ENCODE results near the gene ABHD10. TPM values are rescaled to one million over a fixed set of nuclear protein-coding genes. Genes with fewer than 3 reads are reported as not detected.
A peak's percentile ranks its signal among the peaks of the same experiment; 100 is the strongest.
"Not testable (repeated sequence)": the region's sequence is repeated elsewhere in the genome, so short reads cannot be mapped to it uniquely, and the experiment has no call there.

ABHD10 gene
- total RNA-seq, 2 donors from 2014 or later: 27.2 to 41.6 TPM

DNA sequence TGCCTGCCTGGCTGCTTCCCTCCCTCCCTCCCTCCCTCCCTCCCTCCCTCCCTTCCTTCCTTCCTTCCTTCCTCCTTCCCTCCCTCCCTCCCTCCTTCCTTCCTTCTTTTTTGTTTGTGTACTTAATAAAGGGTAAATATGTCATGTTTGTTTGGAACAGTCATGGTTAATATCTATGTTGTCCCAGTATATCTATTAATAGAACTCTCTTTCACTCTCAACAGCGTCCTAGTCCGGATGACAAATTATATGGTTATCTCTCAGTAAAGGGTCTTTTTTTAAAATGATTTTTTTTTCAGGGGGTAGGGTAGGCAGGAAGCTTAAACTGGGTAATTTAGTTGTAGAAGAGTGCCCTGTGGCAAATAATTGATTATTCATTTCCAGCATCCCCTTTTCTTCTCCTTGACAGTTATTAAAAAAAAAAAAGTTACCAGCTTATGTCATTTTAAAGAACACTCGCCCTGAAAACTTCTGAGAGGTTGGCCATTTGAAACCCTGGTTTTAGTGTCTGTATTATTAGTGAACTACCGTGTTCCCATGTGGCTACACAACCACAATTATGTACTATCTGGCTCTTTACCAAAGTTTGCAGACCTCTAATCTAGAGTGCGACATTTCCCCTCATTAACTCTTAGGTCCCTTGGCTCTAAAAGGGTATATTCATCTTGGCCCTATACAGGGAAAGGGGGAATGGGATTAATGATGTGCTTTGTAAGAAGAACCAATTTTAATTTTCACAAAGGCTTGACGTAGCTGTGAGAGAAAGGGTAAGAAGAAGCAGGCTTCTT, 33.6 kb downstream of the ABHD10 start:
- no peaks in the 10 kb centered on the region for H3K36me3 Mint-ChIP-seq
- ATAC-seq: no peak
- H3K27me3 Mint-ChIP-seq: no peaks in the 10 kb centered on the region
- H3K4me1 Mint-ChIP-seq (ENCODE audit: low read depth in 2 of 2): peaks cover 0 to 6% of the 10 kb centered on the region in 2 donors
- H3K9me3 Mint-ChIP-seq: no peaks in the 10 kb centered on the region
- no peak overlapping the region for H3K4me3 Mint-ChIP-seq
- DNase-seq (ENCODE audit: low spot score): no peak
- no peak overlapping the region for H3K27ac Mint-ChIP-seq

DNA sequence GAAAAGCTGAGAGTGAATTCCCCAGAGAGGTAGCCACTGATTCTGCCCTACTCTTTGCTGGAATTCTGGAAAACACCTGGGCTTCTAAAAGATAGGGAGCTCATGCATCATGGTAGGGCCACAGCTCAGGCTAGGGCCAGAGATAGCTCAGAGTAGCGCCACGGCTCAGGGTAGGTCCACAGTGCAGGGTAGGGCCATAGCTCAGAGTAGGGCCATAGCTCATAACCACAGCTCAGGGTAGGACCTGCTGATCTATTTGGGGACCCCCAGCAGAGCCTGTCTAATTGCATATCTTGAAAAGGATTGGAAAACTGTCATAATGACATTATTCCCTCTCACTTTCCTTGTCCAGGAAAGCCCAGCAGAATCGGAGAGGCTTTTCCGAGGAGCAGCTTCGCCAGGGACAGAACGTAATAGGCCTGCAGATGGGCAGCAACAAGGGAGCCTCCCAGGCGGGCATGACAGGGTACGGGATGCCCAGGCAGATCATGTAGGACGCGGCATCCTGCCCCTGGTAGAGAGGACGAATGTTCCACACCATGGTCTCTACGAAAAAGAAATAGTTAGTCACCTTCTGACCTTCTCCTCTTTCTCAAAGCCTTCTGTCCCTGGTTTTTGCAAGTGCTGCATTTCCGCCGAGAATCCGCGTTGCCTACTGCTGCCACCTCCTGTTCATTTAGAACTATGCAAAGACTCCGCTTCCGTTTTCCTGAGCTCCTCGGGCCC, 34.4 kb downstream of the ABHD10 start:
- Mint-ChIP-seq H3K4me3 (no peak overlapping the region), H3K4me1 (ENCODE audit: low read depth in 2 of 2) (peaks cover 0 to 6% of the 10 kb centered on the region in 2 donors), H3K36me3 (no peaks in the 10 kb centered on the region), H3K9me3 (no peaks in the 10 kb centered on the region), H3K27me3 (no peaks in the 10 kb centered on the region), H3K27ac (no peak overlapping the region)
- DNase-seq (ENCODE audit: low spot score) (no peak), ATAC-seq (peak; percentile 75 to 76)

DNA sequence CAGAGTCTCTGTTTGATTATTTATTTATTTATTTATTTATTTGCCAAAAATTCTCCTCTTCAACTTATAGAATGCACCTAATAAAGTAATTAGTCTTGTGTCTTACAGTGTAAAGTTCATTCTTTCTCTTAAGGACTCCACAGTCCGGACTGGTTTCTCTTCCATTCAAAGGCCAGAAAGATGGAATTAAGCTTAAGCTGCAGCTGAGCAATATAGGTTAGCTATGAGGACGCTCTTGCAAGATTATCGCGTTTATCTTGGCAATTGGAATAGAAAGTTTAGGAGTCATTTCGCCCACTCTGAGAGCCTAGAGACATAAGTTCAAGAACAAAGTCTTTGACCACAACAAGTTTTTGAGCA, 34.9 kb downstream of the ABHD10 start:
- no peaks in the 10 kb centered on the region for H3K36me3 Mint-ChIP-seq
- no peaks in the 10 kb centered on the region for H3K27me3 Mint-ChIP-seq
- H3K27ac Mint-ChIP-seq: no peak overlapping the region
- no peak for ATAC-seq
- no peaks in the 10 kb centered on the region for H3K9me3 Mint-ChIP-seq
- peaks cover 0 to 6% of the 10 kb centered on the region in 2 donors for H3K4me1 Mint-ChIP-seq (ENCODE audit: low read depth in 2 of 2)
- DNase-seq (ENCODE audit: low spot score): no peak
- H3K4me3 Mint-ChIP-seq: no peak overlapping the region

DNA sequence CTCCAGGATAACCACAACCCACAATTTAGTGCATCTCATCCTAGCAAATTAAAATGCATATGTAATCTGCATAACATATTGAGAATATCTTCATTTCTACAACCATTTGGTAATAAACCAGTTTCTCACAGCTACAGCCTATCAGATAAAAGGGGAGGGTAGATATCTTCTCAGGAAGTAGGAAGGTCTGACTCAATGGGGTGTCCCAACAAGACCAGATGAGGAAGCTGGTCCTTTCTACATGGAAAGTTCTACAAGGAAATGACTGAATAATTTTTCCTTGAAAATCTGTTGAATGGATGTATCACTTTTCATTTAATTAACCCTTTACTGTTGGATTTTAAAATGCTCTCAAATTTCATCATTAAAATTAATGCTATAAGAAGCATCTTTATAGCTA, 38.3 kb downstream of the ABHD10 start:
- no peak overlapping the region for H3K4me3 Mint-ChIP-seq
- peaks cover 0 to 6% of the 10 kb centered on the region in 2 donors for H3K4me1 Mint-ChIP-seq (ENCODE audit: low read depth in 2 of 2)
- no peak overlapping the region for H3K27ac Mint-ChIP-seq
- DNase-seq (ENCODE audit: low spot score) (no peak), ATAC-seq (no peak)
- no peaks in the 10 kb centered on the region for H3K27me3 Mint-ChIP-seq
- H3K36me3 Mint-ChIP-seq: no peaks in the 10 kb centered on the region
- H3K9me3 Mint-ChIP-seq: no peaks in the 10 kb centered on the region

DNA sequence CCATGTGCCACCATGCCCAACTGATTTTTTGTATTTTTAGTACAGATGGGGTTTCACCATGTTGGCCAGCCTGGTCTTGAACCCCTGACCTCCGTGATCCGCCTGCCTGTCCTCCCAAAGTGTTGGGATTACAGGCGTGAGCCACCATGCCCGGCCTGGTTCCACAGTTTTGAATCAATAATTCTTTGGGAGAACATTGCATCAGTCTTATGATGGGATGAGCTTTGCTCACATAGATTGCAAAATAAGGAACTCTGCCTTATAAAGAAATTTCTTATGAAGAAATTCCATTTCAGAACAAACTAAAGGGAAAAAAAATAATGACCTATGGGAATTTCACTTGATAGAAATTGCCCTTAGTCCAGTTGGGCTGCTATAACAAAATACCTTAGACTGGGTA, 39.9 kb downstream of the ABHD10 start:
- H3K27me3 Mint-ChIP-seq: no peaks in the 10 kb centered on the region
- ATAC-seq (no peak), DNase-seq (ENCODE audit: low spot score) (no peak)
- no peak overlapping the region for H3K4me3 Mint-ChIP-seq
- no peaks in the 10 kb centered on the region for H3K9me3 Mint-ChIP-seq
- H3K4me1 Mint-ChIP-seq (ENCODE audit: low read depth in 2 of 2): peaks cover 0 to 2% of the 10 kb centered on the region in 2 donors
- no peak overlapping the region for H3K27ac Mint-ChIP-seq
- no peaks in the 10 kb centered on the region for H3K36me3 Mint-ChIP-seq

DNA sequence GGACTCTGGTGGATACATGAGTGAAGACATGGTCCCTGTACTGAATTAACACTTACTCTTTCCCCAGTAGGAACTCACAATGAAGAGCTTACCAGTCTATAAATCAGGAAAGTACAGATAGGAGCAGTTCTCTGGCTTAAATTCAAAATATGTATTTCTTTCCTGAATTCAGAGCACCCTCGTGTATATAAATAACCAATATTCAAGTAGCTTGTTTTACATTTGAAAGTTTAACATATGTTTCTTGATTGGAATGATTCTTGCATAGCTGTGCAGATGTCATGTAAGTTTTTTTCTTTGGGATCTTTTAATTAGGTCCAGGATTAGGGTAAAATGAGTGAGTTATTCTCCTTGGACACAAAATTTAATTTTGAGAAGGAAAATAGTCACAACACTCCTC, 40.9 kb downstream of the ABHD10 start:
- no peak for DNase-seq (ENCODE audit: low spot score)
- H3K27ac Mint-ChIP-seq: no peak overlapping the region
- H3K4me1 Mint-ChIP-seq (ENCODE audit: low read depth in 2 of 2): no peaks in the 10 kb centered on the region
- ATAC-seq: no peak
- H3K36me3 Mint-ChIP-seq: no peaks in the 10 kb centered on the region
- H3K4me3 Mint-ChIP-seq: no peak overlapping the region
- no peaks in the 10 kb centered on the region for H3K27me3 Mint-ChIP-seq
- H3K9me3 Mint-ChIP-seq: no peaks in the 10 kb centered on the region

DNA sequence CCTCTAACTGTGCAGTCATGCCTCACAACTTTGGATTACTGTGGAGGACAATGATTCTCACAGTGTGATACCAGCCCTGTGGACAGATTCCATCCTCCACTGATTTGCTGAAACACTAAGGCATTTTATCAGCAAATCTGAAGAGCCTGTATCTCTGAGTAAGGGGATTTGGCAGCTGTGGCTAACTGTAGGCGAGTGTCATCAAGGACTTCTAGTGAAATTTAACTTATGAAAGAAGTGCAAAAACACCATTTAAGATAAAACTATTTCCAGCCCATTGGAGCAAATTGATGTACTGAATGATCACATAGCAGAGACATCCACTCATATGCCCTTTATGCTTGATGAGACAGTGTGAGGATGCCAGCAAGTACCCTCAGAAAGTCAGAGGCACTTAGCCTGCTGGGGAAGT, 41.9 kb downstream of the ABHD10 start:
- Mint-ChIP-seq H3K9me3 (no peaks in the 10 kb centered on the region), H3K36me3 (no peaks in the 10 kb centered on the region), H3K27me3 (no peaks in the 10 kb centered on the region), H3K4me1 (ENCODE audit: low read depth in 2 of 2) (no peaks in the 10 kb centered on the region), H3K27ac (no peak overlapping the region), H3K4me3 (no peak overlapping the region)
- ATAC-seq (no peak), DNase-seq (ENCODE audit: low spot score) (no peak)

DNA sequence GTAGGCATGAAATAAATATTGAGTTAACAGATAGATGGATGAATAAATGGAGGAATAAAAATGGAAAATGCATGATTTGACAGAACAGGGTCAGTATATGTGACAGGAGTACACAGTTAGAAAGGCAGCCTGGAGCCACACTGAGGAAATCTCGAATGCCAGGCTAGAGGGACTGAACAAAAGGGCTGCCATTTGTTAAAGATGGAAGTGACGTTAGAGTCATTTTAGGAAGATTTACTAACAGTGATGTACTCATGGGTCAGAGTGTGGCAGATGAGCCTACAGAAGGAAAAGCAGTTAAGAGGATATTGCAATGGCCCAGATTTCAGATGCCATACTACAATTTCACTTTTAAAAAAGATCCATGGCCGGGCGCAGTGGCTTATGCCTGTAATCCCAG, 48.3 kb downstream of the ABHD10 start:
- Mint-ChIP-seq H3K27me3 (no peaks in the 10 kb centered on the region), H3K4me1 (ENCODE audit: low read depth in 2 of 2) (no peaks in the 10 kb centered on the region), H3K27ac (no peak overlapping the region), H3K4me3 (no peak overlapping the region), H3K36me3 (no peaks in the 10 kb centered on the region), H3K9me3 (no peaks in the 10 kb centered on the region)
- DNase-seq (ENCODE audit: low spot score) (no peak), ATAC-seq (no peak)

DNA sequence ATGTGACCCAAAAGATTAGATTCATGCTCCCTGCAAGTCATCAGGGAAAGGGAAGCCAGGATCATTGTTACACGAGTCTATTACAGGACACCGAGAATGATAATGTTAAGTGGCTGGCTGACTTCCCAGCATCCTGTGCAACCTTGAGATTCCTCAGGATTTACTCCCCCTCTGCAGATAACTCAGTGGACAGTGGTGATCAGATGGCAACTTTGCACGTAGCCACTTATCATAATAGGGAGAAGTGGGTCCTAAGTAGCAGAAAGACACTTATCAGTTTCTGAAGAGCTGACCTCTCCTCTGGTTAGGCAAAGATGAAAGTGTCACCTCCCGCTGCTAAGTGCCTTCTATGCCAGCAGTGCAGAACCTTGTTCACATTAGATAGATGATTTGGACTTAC, 49.0 kb downstream of the ABHD10 start:
- H3K27ac Mint-ChIP-seq: no peak overlapping the region
- no peaks in the 10 kb centered on the region for H3K36me3 Mint-ChIP-seq
- no peak overlapping the region for H3K4me3 Mint-ChIP-seq
- H3K4me1 Mint-ChIP-seq (ENCODE audit: low read depth in 2 of 2): no peaks in the 10 kb centered on the region
- no peaks in the 10 kb centered on the region for H3K9me3 Mint-ChIP-seq
- H3K27me3 Mint-ChIP-seq: peaks cover 0 to 6% of the 10 kb centered on the region in 2 donors
- no peak for DNase-seq (ENCODE audit: low spot score)
- ATAC-seq: no peak

DNA sequence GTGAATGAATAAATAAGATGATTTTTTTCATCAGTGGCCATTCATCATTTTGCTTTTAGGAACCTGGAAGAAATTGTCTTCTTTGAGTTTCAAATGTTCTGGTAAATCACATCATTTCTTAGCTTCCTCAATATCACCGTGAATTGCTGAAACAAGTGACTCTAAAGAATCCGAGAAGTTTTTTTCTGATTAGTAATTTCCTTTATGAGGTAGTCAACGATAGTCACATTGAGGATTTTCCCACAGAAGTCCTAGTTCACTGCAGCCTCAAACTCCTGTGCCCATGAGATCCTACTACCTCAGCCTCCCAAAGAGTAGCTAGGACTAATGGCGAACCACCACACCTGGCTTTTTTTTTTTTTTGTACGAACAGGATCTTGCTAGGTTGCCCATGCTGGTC, 52.1 kb downstream of the ABHD10 start:
- H3K27me3 Mint-ChIP-seq: peaks cover 3 to 10% of the 10 kb centered on the region in 2 donors
- H3K27ac Mint-ChIP-seq: no peak overlapping the region
- DNase-seq (ENCODE audit: low spot score) (no peak), ATAC-seq (no peak)
- no peaks in the 10 kb centered on the region for H3K36me3 Mint-ChIP-seq
- no peak overlapping the region for H3K4me3 Mint-ChIP-seq
- H3K4me1 Mint-ChIP-seq (ENCODE audit: low read depth in 2 of 2): no peaks in the 10 kb centered on the region
- H3K9me3 Mint-ChIP-seq: no peaks in the 10 kb centered on the region

DNA sequence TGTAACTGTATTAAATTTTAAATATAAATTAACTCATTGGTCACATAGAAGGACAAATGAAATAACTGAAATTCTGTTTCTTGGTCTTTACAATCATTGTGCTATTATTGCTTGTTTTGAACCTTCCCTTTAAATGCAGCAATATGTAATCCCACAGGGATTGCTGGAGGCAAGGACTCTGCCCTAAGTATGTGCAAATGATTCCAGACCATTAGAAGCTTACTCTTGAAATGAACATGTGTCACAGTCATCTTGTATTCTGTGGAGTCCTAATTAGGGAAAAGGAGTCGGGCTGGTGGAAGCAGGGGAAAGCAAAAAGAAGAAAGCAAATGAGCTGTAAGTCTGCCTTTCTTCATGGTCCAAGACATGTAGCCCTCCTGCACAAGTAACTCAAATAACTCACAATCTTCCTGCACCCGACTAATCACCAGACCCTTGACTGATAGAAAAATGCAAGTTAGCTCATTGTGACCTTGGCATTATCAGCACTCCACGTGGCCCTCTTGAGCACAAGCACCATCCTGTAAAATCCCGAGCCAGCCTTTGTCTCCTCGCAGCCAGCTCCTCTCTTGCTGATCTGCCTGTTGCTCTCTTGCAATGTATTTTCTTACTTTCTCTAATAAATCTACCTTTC, 53.4 kb downstream of the ABHD10 start:
- DNase-seq (ENCODE audit: low spot score) (no peak), ATAC-seq (no peak)
- Mint-ChIP-seq H3K27me3 (peaks cover 3 to 10% of the 10 kb centered on the region in 2 donors), H3K9me3 (no peaks in the 10 kb centered on the region), H3K4me1 (ENCODE audit: low read depth in 2 of 2) (no peaks in the 10 kb centered on the region), H3K36me3 (no peaks in the 10 kb centered on the region), H3K27ac (no peak overlapping the region), H3K4me3 (no peak overlapping the region)

DNA sequence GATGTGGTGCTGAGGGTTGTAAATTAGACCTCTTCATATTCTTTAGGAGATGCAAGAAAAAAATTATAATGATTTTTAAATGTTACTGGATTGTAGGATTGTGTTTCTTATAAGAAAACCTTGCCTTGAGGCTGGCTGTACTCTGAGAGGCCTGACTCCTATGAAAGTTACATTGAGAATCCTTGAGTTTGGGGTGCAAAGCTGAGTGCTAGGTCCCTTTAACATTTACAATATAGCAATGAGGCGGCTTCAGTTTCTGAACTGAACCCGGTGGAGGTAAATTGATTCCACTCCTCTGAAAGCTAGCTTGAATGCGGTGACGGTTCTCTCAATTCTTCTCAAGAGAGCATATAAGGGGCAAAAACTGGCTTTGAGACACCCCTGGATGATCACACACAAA, 55.6 kb downstream of the ABHD10 start, which contains the start of gene TMPRSS7:
Gene TMPRSS7, plus strand, starts transcription at position 301 of the 400 bp plus-strand sequence. CDS start 110 bp downstream, outside the sequence.
- peaks cover 7 to 10% of the 10 kb centered on the region in 2 donors for H3K27me3 Mint-ChIP-seq
- no peaks in the 10 kb centered on the region for H3K36me3 Mint-ChIP-seq
- no peaks in the 10 kb centered on the region for H3K9me3 Mint-ChIP-seq

DNA sequence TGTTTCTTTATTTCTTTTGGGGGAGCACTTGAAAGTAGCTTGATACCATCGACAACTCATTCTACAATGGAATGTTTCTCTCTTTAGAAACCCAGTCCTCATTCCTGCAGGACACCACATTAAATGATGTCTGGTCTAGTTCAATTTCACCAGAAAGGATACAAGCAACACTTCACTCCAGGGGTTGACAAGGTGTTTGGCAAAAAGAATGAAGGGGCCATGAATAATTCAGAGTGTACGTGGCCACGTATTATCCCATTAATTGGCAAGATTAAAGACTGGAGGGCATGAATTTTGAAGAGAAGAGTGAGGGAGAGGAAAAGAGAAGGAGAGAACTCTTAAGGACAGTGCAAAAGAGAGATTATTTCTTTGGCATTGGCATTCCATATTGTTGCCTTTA, 56.4 kb downstream of the ABHD10 start:
- no peak for ATAC-seq
- no peak for DNase-seq (ENCODE audit: low spot score)
- H3K27me3 Mint-ChIP-seq: peaks cover 7 to 16% of the 10 kb centered on the region in 2 donors
- H3K27ac Mint-ChIP-seq: no peak overlapping the region
- H3K9me3 Mint-ChIP-seq: no peaks in the 10 kb centered on the region
- H3K36me3 Mint-ChIP-seq: no peaks in the 10 kb centered on the region
- H3K4me3 Mint-ChIP-seq: no peak overlapping the region
- no peaks in the 10 kb centered on the region for H3K4me1 Mint-ChIP-seq (ENCODE audit: low read depth in 2 of 2)

More for the DNA sequence above, 55.6 kb downstream of the ABHD10 start, which contains the start of gene TMPRSS7:
- Mint-ChIP-seq H3K4me1 (ENCODE audit: low read depth in 2 of 2) (no peaks in the 10 kb centered on the region), H3K27ac (no peak within 1 kb of the TSS), H3K4me3 (no peak within 1 kb of the TSS)
- no peak for ATAC-seq
- DNase-seq (ENCODE audit: low spot score): no peak

DNA sequence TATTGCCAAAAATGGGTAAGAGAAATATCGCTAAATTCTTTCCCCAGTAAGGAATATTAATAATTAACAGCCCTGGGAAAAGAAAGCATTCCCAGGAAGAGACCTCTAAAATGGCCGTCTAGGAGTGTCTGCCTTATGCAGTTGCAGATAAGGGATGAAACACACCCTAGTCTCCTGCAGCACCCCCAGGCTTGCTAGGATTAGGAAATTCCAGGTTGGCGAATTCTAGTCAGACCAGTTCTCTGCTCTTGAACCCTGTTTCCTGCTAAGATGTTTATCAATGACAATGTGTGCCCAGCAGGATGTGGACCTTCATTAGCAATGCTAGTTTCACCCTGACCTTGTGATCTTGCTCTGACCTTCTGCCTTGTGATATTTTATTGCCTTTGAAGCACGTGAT, 58.4 kb downstream of the ABHD10 start:
- not testable (repeated sequence) for H3K4me3 Mint-ChIP-seq; DNase-seq (ENCODE audit: low spot score); H3K27ac Mint-ChIP-seq; H3K9me3 Mint-ChIP-seq; ATAC-seq; H3K36me3 Mint-ChIP-seq; H3K4me1 Mint-ChIP-seq (ENCODE audit: low read depth in 2 of 2)
- peaks cover 7 to 16% of the 10 kb centered on the region in 2 donors for H3K27me3 Mint-ChIP-seq

Measured in natural killer cell treated with Interleukin-12 subunit alpha and Interleukin-12 subunit beta and Interleukin-15 and Interleukin-18, amount 100 ng/mL, for 72 hours (primary cell).